Loucy (cell line): Measurements from ENCODE around the gene MARCOL.
"Not testable (repeated sequence)": the region's sequence is repeated elsewhere in the genome, so short reads cannot be mapped to it uniquely, and the experiment has no call there.

Experiments used
- CTCF ChIP-seq: fragments of 200-600 bp; sonication (generic); conservative IDR thresholded peaks from 2 replicates; pipeline ENCODE4 v1.5.1; 2014; ENCODE audit warnings: mild to moderate bottlenecking, antibody characterized with exemption, low read length
- EZH2phosphoT487 ChIP-seq: fragments of 200-600 bp; IDR thresholded peaks from 2 replicates; pipeline ENCODE4 v1.6.1; 2018; ENCODE audit warnings: antibody characterized with exemption, mild to moderate bottlenecking, moderate library complexity, borderline replicate concordance

GRCh38 chr5:148281336-148281735, 43.0 kb downstream of the MARCOL start:
- TF ChIP-seq CTCF, EZH2phosphoT487: not testable (repeated sequence)
